ENCODE data around the gene TOX4.

Gene TOX4

GRCh38 chr14:21503376-21503775 is 26.4 kb downstream of the TOX4 start:
- DNase-seq (ENCODE audit: low spot score) = no peak

GRCh38 chr14:21505012-21505553 is 28.1 kb downstream of the TOX4 start:
- no peak for DNase-seq (ENCODE audit: low spot score)

- DNase-seq (ENCODE audit: low spot score) = no peak
These were observed 29.6 kb downstream of the TOX4 start for GRCh38 chr14:21506557-21506956.

- no peak for DNase-seq (ENCODE audit: low spot score)
These were observed 32.6 kb downstream of the TOX4 start for GRCh38 chr14:21509432-21510143.

- DNase-seq (ENCODE audit: low spot score) = peak; percentile 95
These were observed 34.0 kb downstream of the TOX4 start, which contains the start of gene METTL3 for GRCh38 chr14:21510735-21511657. METTL3 (minus strand) TSS chr14:21511340; CDS start chr14:21511223, 117 bp downstream.

GRCh38 chr14:21514341-21514740 is 37.3 kb downstream of the TOX4 start:
- DNase-seq (ENCODE audit: low spot score) = no peak

GRCh38 chr14:21518725-21519124 is 41.7 kb downstream of the TOX4 start:
- DNase-seq (ENCODE audit: low spot score) = no peak

GRCh38 chr14:21520767-21521166 is 43.8 kb downstream of the TOX4 start:
- no peak for DNase-seq (ENCODE audit: low spot score)

- peak; percentile 47 for DNase-seq (ENCODE audit: low spot score)
These were observed 44.5 kb downstream of the TOX4 start for GRCh38 chr14:21521501-21521900.

- no peak for DNase-seq (ENCODE audit: low spot score)
These were observed 46.2 kb downstream of the TOX4 start for GRCh38 chr14:21523203-21523602.

GRCh38 chr14:21524575-21525490 is 47.8 kb downstream of the TOX4 start:
- no peak for DNase-seq (ENCODE audit: low spot score)

- no peak for DNase-seq (ENCODE audit: low spot score)
These were observed 48.6 kb downstream of the TOX4 start for GRCh38 chr14:21525571-21525961.

- peak; percentile 69 for DNase-seq (ENCODE audit: low spot score)
These were observed 49.1 kb downstream of the TOX4 start, which contains the start of gene SALL2 for GRCh38 chr14:21525962-21526671. SALL2 (minus strand) TSS chr14:21526346; CDS start chr14:21526127, 219 bp downstream.

GRCh38 chr14:21526672-21527317 is 49.8 kb downstream of the TOX4 start:
- no peak for DNase-seq (ENCODE audit: low spot score)

- DNase-seq (ENCODE audit: low spot score) = no peak
These were observed 50.3 kb downstream of the TOX4 start for GRCh38 chr14:21527318-21527679.

GRCh38 chr14:21528381-21529348 is 51.7 kb downstream of the TOX4 start:
- no peak for DNase-seq (ENCODE audit: low spot score)

GRCh38 chr14:21529515-21529914 is 52.5 kb downstream of the TOX4 start:
- DNase-seq (ENCODE audit: low spot score) = no peak

GRCh38 chr14:21533294-21533693 is 56.3 kb downstream of the TOX4 start:
- no peak for DNase-seq (ENCODE audit: low spot score)

GRCh38 chr14:21534576-21534975 is 57.6 kb downstream of the TOX4 start:
- no peak for DNase-seq (ENCODE audit: low spot score)

Data from GM03348 (cell line).